Retina (tissue), 1 donor: ENCODE data around the gene TGFB1.
A peak's percentile ranks its signal among the peaks of the same experiment; 100 is the strongest.
"Not testable (repeated sequence)": the region's sequence is repeated elsewhere in the genome, so short reads cannot be mapped to it uniquely, and the experiment has no call there.

Source experiments
- DNase-seq: peaks from one replicate; pipeline ENCODE4 v3.0.0-alpha.2; 2016

The TGFB1 gene

GRCh38 chr19:41353466-41354342, at the start of gene TGFB1:
TGFB1 (minus strand) TSS chr19:41353922; CDS start chr19:41353044, 878 bp downstream.
- DNase-seq, result peak; percentile 70

DNA sequence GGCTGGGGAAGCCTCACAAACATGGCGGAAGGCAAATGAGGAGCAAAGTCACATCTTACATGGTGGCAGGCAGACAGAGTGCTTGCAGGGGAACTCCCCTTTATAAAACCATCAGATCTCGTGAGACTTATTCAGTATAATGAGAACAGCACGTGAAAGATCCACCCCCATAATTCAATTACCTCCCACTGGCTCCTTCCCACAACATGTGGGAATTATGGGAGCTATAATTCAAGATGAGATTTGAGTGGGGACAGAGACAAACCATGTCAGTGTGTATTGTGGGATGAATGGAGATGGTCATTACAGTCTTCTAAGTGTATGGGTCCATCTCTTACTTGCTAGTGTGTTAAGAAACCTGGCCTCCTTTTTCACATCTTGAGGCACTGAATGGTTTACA, 48.3 kb upstream of the TGFB1 start:
- DNase-seq, result no peak

GRCh38 chr19:41401483-41401882, 47.8 kb upstream of the TGFB1 start:
- DNase-seq, result no peak

GRCh38 chr19:41399525-41399924, 45.8 kb upstream of the TGFB1 start:
- no peak for DNase-seq

DNA sequence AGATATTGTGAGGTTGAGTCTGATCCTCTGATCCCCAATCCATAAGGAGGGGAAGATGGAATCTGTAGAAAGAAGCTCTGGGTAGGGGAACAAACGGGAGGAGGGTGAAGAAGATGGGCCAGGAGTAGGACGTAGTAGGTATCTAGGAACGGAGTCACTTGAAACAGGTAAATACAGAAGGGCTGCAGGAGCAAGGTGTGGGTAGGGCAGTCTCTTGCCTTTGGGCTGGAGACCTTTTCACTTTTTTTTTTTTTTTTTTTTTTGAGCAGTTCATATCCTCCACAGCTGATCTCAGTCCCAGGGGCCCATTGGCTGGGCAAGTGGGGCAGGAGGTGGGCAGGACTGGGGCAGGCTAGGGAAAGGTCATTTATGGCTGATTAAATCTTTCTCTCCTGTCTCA, 45.4 kb upstream of the TGFB1 start:
- DNase-seq, result no peak

DNA sequence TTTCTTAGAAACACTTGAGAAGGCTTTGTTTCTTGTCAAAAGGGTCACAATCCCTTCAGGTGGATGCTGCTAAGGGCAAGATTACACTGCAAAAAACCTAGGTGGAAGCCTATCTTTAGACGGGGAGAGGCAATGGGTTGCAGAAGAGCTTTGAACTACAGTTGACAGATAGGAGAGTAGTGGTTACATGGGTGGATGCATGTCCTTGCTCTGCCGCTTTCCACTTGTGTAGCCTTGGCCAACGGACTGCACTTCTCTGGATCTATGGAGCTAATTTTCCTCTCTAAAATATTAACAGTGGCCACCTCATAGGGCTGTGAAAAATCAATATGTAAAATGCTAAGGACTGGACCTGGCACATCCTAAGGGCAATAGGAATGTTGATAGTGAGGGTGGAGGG, 44.9 kb upstream of the TGFB1 start:
- DNase-seq, result no peak

- no peak for DNase-seq
These were observed 44.3 kb upstream of the TGFB1 start for GRCh38 chr19:41398050-41398418.

DNA sequence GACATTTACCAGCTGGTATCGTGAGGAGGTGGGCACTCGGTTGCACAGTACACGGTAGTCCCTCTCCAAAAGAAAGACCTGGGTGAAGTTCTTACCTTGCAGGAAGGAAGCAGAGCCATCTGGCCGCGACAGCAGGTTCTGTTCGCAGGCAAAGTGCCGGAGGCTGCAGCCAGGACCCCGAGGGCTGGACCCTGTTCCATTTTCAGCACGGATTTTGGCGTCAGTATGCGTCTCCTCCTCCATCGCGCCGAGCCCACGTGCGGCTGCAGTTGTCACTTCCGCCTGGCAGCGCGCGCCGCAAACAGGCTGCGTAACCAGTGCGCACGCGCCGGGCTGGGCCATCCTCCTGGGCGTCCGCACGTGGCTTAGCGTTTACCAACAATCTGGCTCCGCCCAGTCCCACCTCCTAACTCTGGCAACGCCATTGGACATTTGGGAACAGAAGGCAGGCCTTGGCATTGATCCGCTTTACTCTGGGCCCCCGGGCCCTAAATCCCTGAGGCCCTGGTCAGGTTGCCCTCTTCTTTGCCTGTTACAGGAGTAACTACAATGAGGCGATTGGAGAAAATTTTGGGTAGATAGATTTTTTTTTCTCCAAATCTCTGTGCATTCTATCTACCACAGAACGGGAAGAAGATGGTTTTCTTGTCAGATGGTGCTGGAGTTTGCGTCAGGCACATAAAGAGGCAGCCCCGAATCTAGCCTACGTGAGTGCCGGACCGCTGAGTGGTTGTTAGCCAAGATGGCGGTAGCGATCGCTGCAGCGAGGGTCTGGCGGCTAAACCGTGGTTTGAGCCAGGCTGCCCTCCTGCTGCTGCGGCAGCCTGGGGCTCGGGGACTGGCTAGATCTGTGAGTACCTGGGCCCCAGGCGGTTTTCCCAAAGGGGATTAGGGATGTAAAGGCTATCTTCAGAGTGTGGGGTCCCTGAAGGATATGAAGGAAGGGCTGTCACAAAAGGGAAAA, 43.6 kb upstream of the TGFB1 start, which contains the start of the genes BCKDHA and EXOSC5:
Gene BCKDHA (plus strand): TSS at position 733 of the 964 bp plus-strand sequence. CDS start 10 bp downstream, at position 743.
Gene EXOSC5 (minus strand): TSS at position 274 of the 964 bp plus-strand sequence. CDS start 31 bp downstream, at position 243.
- DNase-seq, result peak; percentile 100

GRCh38 chr19:41395355-41395754, 41.6 kb upstream of the TGFB1 start:
- DNase-seq, result no peak

- DNase-seq, result no peak
These were observed 39.1 kb upstream of the TGFB1 start for GRCh38 chr19:41392775-41393174.

GRCh38 chr19:41391618-41392017, 37.9 kb upstream of the TGFB1 start:
- no peak for DNase-seq

DNA sequence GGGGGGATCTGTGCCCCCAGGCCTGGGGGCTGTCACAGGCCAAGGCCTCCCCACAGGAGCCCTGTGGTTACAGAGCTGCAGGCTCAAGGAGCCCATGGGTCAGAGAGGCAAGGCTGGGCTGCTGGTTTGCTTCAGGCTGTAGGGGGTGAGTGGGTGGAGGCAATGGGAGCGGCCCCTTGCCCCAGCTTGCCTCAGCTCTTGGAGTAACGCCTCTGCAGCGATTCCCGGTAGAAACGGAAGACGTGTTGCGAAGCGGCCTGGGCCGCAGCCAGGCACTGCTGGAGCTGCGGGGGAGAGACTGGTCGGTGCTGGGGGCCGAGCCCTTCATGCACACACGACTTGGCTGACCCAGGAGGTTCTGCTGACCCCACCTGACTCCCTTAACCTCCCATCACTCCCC, 32.7 kb upstream of the TGFB1 start:
- no peak for DNase-seq

DNA sequence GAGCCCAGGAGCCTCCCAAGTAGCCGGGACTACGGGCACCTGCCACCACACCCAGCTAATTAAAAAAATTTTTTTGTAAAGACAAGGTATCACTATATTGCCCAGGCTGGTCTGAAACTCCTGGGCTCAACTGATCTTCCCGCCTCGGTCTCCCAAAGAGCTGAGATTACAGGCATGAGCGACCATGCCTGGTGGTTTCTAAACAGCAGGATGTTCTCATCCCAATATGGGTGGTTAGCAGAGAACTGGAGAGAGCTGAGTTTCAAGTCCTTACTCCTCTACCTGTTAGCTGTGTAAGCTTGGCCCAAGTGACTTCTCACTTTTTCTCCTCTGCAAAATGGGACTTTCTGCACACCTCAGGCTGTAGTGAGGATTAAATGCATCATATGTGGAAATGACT, 30.6 kb upstream of the TGFB1 start:
- no peak for DNase-seq

GRCh38 chr19:41381536-41381935, 27.8 kb upstream of the TGFB1 start:
- DNase-seq, result not testable (repeated sequence)

GRCh38 chr19:41377977-41378709, 24.4 kb upstream of the TGFB1 start:
- DNase-seq, result peak; percentile 13

- DNase-seq, result no peak
These were observed 23.3 kb upstream of the TGFB1 start for GRCh38 chr19:41376998-41377365.

DNA sequence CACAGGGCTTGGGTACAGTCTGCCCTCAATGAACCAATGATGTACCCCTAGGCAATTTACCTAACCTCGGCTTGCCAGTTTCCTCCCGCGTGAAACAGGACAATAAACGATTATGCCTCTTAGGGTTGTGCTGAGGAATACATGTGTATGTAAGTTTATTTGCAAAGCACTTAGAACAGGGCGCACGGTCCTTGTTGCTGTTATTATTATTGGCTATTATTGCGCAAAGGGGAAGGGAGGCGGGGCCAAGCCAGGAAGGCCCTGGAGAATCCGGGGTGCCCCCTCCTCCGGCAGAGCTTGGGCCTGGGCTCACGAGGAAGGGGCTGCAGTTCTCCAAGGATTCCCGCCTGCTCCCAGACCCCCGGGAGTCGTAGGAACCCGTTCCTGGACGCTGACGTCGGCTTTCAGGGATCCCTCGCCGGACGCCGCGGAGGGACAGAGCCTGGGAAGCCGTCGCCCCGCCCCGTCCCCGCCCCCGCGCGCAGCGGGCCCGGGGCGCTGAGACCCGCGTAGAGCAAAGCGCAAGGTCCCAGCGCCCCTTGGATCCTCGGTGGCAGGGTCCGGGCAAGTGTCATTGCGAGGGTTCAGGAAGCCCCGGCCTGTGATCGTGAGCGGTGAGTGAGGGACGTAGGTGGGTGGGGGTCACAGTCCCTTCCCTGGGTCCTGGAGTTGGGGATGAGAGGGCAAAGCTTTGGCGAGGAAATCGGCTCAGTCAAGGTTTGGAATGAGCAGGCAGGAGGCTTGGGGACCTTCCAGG, 22.7 kb upstream of the TGFB1 start, which contains the start of gene TMEM91:
Gene TMEM91 (plus strand): TSS at position 293 of the 757 bp plus-strand sequence. CDS start 1,777 bp downstream, outside the sequence.
- peak; percentile 82 for DNase-seq

DNA sequence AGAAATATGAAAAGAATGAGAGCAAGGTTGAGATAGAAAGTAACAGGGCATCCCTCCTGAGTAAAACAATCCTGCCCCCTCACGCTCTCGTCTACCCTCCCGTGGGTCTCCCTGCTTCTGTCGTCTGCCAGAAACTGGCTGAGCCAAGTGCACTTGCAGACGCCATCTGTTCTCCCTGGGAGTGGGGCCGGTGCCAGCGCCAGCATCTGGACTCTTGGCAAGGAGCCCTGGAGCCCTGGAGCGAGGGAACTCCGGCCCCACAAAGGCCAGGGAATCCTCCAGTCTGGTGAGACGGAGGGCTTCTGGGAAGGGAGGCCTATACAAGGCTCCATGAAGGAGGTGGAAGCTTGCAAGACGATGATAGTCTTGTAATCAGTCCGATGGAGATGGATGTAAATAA, 20.3 kb upstream of the TGFB1 start:
- DNase-seq, result peak; percentile 46

- no peak for DNase-seq
These were observed 18.8 kb upstream of the TGFB1 start for GRCh38 chr19:41372501-41372900.

DNA sequence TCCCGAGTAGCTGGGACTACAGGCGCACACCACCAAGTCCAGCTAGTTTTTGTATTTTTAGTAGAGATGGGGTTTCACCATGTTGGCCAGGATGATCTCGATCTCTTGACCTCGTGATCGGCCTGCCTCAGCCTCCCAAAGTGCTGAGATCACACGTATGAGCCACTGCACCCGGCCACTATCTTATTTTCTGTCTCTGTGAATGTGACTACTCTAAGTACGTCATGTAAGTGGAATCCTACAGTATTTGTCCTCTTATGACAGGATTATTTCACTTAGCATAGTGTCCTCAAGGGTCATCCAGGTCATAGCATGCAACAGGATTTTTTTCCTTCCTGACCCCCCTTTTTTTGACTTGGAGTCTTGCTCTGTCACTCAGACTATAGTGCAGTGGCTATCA, 17.8 kb upstream of the TGFB1 start:
- DNase-seq, result no peak

GRCh38 chr19:41371119-41371518, 17.4 kb upstream of the TGFB1 start:
- DNase-seq, result not testable (repeated sequence)

DNA sequence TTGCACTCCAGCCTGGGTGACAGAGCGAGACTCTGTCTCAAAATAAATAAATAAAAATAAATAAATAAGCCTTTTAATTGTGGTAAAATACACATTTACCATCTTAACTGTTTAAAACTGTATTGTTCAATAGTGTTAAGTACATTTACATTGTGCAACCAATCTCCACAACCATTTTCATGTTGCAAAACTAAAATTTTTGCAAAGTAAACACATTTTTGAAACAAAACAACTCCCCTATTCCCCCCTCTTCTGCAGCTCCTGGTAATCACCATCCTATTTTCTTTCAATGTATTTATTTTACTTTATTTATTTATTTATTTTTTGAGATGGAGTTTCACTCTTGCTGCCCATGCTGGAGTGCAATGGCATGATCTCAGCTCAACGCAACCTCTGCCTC, 16.0 kb upstream of the TGFB1 start:
- no peak for DNase-seq
